Fibroblast of lung (primary cell): ENCODE data around the gene RBM17. TPM values are rescaled to one million over a fixed set of nuclear protein-coding genes. Genes with fewer than 3 reads are reported as not detected.
"Not testable (repeated sequence)": the region's sequence is repeated elsewhere in the genome, so short reads cannot be mapped to it uniquely, and the experiment has no call there.

Experiments used
- DNase-seq, 2 donors: peaks; one replicate each; pipeline versions ENCODE4 v3.0.0 to v3.0.0-alpha.2; 2010; ENCODE audit warnings: low read depth in 2 of 2
- H2AFZ ChIP-seq: 2 replicates; pipeline ENCODE4 v1.5.1; 2012; ENCODE audit warnings: low read length, control low read depth, inconsistent platforms
- H3K27ac ChIP-seq: 2 replicates; pipeline ENCODE4 v1.5.1; 2011; ENCODE audit warnings: low read length, control low read depth; ENCODE audit not compliant: insufficient read depth
- H3K27me3 ChIP-seq: 2 replicates; pipeline ENCODE4 v1.5.1; 2011; ENCODE audit warnings: mild to moderate bottlenecking, low read length; ENCODE audit not compliant: control insufficient read depth, insufficient read depth
- H3K36me3 ChIP-seq: 2 replicates; pipeline ENCODE4 v1.5.1; 2011; ENCODE audit warnings: low read length; ENCODE audit not compliant: control insufficient read depth, insufficient read depth
- H3K4me1 ChIP-seq: 2 replicates; pipeline ENCODE4 v1.5.1; 2011; ENCODE audit warnings: low read length; ENCODE audit not compliant: control insufficient read depth, insufficient read depth; ENCODE audit errors: extremely low read depth
- H3K4me2 ChIP-seq: 2 replicates; pipeline ENCODE4 v1.5.1; 2011; ENCODE audit warnings: low read length, control low read depth; ENCODE audit not compliant: insufficient read depth; ENCODE audit errors: extremely low read depth
- H3K4me3 ChIP-seq, 4 experiments: fragments of 200-600 bp in 1 of 4; sonication (generic) in 1 of 4; replicated peaks in 1 of 4; 2 replicates each; pipeline ENCODE4 v1.5.1; 2011 to 2016; ENCODE audit warnings: low read length in 4 of 4, low read depth in 3 of 4, mild to moderate bottlenecking in 3 of 4, control low read depth in 2 of 4, inconsistent platforms in 1 of 4, mixed read lengths in 1 of 4; ENCODE audit not compliant: insufficient read depth in 1 of 4; ENCODE audit errors: control extremely low read depth in 1 of 4
- H3K79me2 ChIP-seq: 2 replicates; pipeline ENCODE4 v1.5.1; 2012; ENCODE audit warnings: mild to moderate bottlenecking, low read length, inconsistent platforms; ENCODE audit not compliant: control insufficient read depth, insufficient read depth
- H3K9ac ChIP-seq: 2 replicates; pipeline ENCODE4 v1.5.1; 2011; ENCODE audit warnings: mild to moderate bottlenecking, low read length, control low read depth; ENCODE audit not compliant: insufficient read depth
- H3K9me3 ChIP-seq: 2 replicates; pipeline ENCODE4 v1.5.1; 2012; ENCODE audit warnings: low read depth, low read length; ENCODE audit not compliant: control insufficient read depth, insufficient read depth
- H4K20me1 ChIP-seq: 2 replicates; pipeline ENCODE4 v1.5.1; 2011; ENCODE audit warnings: low read length; ENCODE audit not compliant: control insufficient read depth, insufficient read depth; ENCODE audit errors: extremely low read depth
- CTCF ChIP-seq, 2 donors: IDR thresholded peaks in 1 of 2; conservative IDR thresholded peaks in 1 of 2; 1 replicate in 1 of 2; 2 replicates in 1 of 2; pipeline ENCODE4 v1.5.1; 2011 to 2012; ENCODE audit warnings: low read length in 2 of 2, control low read depth in 1 of 2, inconsistent platforms in 1 of 2, low read depth in 1 of 2, mild to moderate bottlenecking in 1 of 2
- EZH2 ChIP-seq: IDR thresholded peaks from 2 replicates; pipeline ENCODE4 v1.5.1; 2012; ENCODE audit warnings: low read length, control low read depth, mild to moderate bottlenecking; ENCODE audit errors: missing control alignments
- polyA plus RNA-seq, 2 donors: library from polyadenylated mRNA; depleted of rRNA in 1 of 2; stranded (reverse) in 1 of 2; unstranded in 1 of 2; fragments of >200 nt; gene quantifications; 2 replicates each; pipeline ENCODE4 v1.2.1, GENCODE V29; 2011 to 2012; ENCODE audit warnings: missing spikeins in 1 of 2
- total RNA-seq: library from RNA; depleted of rRNA; stranded (reverse); fragments of >200 nt; gene quantifications from 2 replicates; pipeline ENCODE4 v1.2.1, GENCODE V29; 2014

The RBM17 gene
- total and polyA plus RNA-seq, 2 donors (not counting 1 experiment from before 2014, with no cell fraction given) = 28.9 to 46.1 TPM

- Histone ChIP-seq H3K4me3 (no peak within 1 kb of the TSS), H4K20me1 (no peaks in the 10 kb centered on the region), H2AFZ (no peak within 1 kb of the TSS), H3K27ac (no peak within 1 kb of the TSS), H3K27me3 (peaks cover 4% of the 10 kb centered on the region), H3K9ac (no peak within 1 kb of the TSS), H3K4me2 (no peak within 1 kb of the TSS), H3K79me2 (no peaks in the 10 kb centered on the region), H3K9me3 (no peaks in the 10 kb centered on the region), H3K36me3 (no peaks in the 10 kb centered on the region), H3K4me1 (no peaks in the 10 kb centered on the region)
- TF ChIP-seq EZH2 (no peak), CTCF (conservative IDR thresholded peaks at IDR 0.05 in 1 of 2, IDR thresholded peaks at IDR 0.05 in 1 of 2; ENCODE audit: low read depth in 1 of 2, low read length in 2 of 2) (no peak)
- no peak for DNase-seq
Measured at GRCh38 chr10:6062101-6062771, 26.6 kb upstream of the RBM17 start, which contains the start of gene IL2RA. Gene IL2RA (minus strand): TSS chr10:6062367. CDS start chr10:6062151, 216 bp downstream.

GRCh38 chr10:6064119-6064518 lies 24.7 kb upstream of the RBM17 start:
- Histone ChIP-seq H2AFZ (no peak overlapping the region), H3K27ac (no peak overlapping the region), H3K4me3 (no peak overlapping the region), H4K20me1 (no peaks in the 10 kb centered on the region), H3K27me3 (peaks cover 6% of the 10 kb centered on the region), H3K4me2 (no peak overlapping the region), H3K36me3 (no peaks in the 10 kb centered on the region), H3K79me2 (no peaks in the 10 kb centered on the region), H3K9ac (no peak overlapping the region), H3K9me3 (no peaks in the 10 kb centered on the region), H3K4me1 (no peaks in the 10 kb centered on the region)
- no peak for TF ChIP-seq EZH2
- TF ChIP-seq CTCF (conservative IDR thresholded peaks at IDR 0.05 in 1 of 2, IDR thresholded peaks at IDR 0.05 in 1 of 2; ENCODE audit: low read depth in 1 of 2, low read length in 2 of 2) = no peak
- DNase-seq = no peak

- not testable (repeated sequence) for H3K9me3 ChIP-seq, H3K27me3 ChIP-seq
Measured at GRCh38 chr10:6064726-6065125, 24.1 kb upstream of the RBM17 start.

More at GRCh38 chr10:6064726-6065125, 24.1 kb upstream of the RBM17 start:
- H3K36me3 ChIP-seq, H3K4me1 ChIP-seq, H2AFZ ChIP-seq, H3K27ac ChIP-seq, DNase-seq, H3K79me2 ChIP-seq, H3K9ac ChIP-seq, H3K4me3 ChIP-seq, H4K20me1 ChIP-seq, H3K4me2 ChIP-seq: not testable (repeated sequence)
